ENCODE data around the gene DSC3. TPM values are rescaled to one million over a fixed set of nuclear protein-coding genes. Genes with fewer than 3 reads are reported as not detected.

The DSC3 gene
- total and polyA plus RNA-seq, 2 experiments from 2014 or later, result 0.52 to 2.1 TPM

- peak; percentile 26 for ATAC-seq
Measured at GRCh38 chr18:31042084-31042405, 497 bp downstream of the DSC3 start.

More at GRCh38 chr18:31042084-31042405, 497 bp downstream of the DSC3 start:
- DNase-seq (ENCODE audit: low spot score), result no peak
- Histone ChIP-seq H2AFZ (peak overlapping the region; percentile 96), H3K4me2 (peak overlapping the region; percentile 92), H3K4me3 (peak overlapping the region; percentile 71), H3K27ac (ENCODE audit: low read depth) (no peak overlapping the region), H3K4me1 (ENCODE audit: insufficient read depth) (peaks cover 24% of the 10 kb centered on the region), H4K20me1 (replicated peaks; ENCODE audit: insufficient read depth) (no peaks in the 10 kb centered on the region), H3F3A (replicated peaks; ENCODE audit: low read depth) (peaks cover 6% of the 10 kb centered on the region; the same call in 1 of the 2 replicates), H3K27me3 (ENCODE audit: insufficient read depth) (peaks cover 73% of the 10 kb centered on the region), H3K9me2 (ENCODE audit: insufficient read depth) (peaks cover 6% of the 10 kb centered on the region; the same call in 1 of the 2 replicates), H3K79me2 (replicated peaks; ENCODE audit: insufficient read depth) (no peaks in the 10 kb centered on the region), H3K36me3 (ENCODE audit: insufficient read depth) (no peaks in the 10 kb centered on the region)
- H3K36me3 Mint-ChIP-seq (ENCODE audit: low read depth), result no peaks in the 10 kb centered on the region; the same call in 2 of the 3 replicates
- H3K9me3 Mint-ChIP-seq, result no peaks in the 10 kb centered on the region; the same call in 2 of the 3 replicates
- no peak for TF ChIP-seq ZNF462 (CRISPR knock-in tag; IDR thresholded peaks at IDR 0.05)
- TF ChIP-seq NANOG (IDR thresholded peaks at IDR 0.05; ENCODE audit: borderline replicate concordance), result no peak
- no peak for TF ChIP-seq ETS1 (IDR thresholded peaks at IDR 0.05)
- no peak for TF ChIP-seq ZNF114 (CRISPR knock-in tag; IDR thresholded peaks at IDR 0.05)
- no peak for TF ChIP-seq STAT1 (IDR thresholded peaks at IDR 0.05; ENCODE audit: unreplicated experiment)
- TF ChIP-seq, protein P1, sequence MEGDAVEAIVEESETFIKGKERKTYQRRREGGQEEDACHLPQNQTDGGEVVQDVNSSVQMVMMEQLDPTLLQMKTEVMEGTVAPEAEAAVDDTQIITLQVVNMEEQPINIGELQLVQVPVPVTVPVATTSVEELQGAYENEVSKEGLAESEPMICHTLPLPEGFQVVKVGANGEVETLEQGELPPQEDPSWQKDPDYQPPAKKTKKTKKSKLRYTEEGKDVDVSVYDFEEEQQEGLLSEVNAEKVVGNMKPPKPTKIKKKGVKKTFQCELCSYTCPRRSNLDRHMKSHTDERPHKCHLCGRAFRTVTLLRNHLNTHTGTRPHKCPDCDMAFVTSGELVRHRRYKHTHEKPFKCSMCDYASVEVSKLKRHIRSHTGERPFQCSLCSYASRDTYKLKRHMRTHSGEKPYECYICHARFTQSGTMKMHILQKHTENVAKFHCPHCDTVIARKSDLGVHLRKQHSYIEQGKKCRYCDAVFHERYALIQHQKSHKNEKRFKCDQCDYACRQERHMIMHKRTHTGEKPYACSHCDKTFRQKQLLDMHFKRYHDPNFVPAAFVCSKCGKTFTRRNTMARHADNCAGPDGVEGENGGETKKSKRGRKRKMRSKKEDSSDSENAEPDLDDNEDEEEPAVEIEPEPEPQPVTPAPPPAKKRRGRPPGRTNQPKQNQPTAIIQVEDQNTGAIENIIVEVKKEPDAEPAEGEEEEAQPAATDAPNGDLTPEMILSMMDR (conservative IDR thresholded peaks at IDR 0.05; ENCODE audit: low read depth in 2 of 2), result no peak
- H3K4me3 Mint-ChIP-seq, result peak overlapping the region; percentile 88
- H3K27ac Mint-ChIP-seq, result peak overlapping the region; percentile 55; the same call in 1 of the 2 replicates
- peaks cover 30% of the 10 kb centered on the region for H3K4me1 Mint-ChIP-seq
- H3K27me3 Mint-ChIP-seq (ENCODE audit: insufficient read depth, low read depth, poor library complexity), result peaks cover 47% of the 10 kb centered on the region

Measured in GM23338 (cell line).